IMR-90 (cell line): Measurements from ENCODE around the gene KRCC1. TPM values are rescaled to one million over a fixed set of nuclear protein-coding genes. Genes with fewer than 3 reads are reported as not detected.
"Not testable (repeated sequence)": the region's sequence is repeated elsewhere in the genome, so short reads cannot be mapped to it uniquely, and the experiment has no call there.

Source experiments
- ATAC-seq: fragments of 200-7000 bp; cut with Tn5 transposase; 2 replicates; pipeline ENCODE4 v1.9.1; 2020; ENCODE audit warnings: low read depth, mild to moderate bottlenecking, moderate library complexity
- BruUV-seq: library from RNA; stranded (reverse); fragments of 400-500 nt; replicated peaks from 2 replicates; lab custom pipeline; 2021; lab: Mats Ljungman, UMichigan
- CTCF ChIA-PET: fragments of 300-600 bp; formaldehyde crosslinking; extraction: SDS; loops from one replicate; lab custom pipeline; 2021; ENCODE audit warnings: antibody characterized with exemption; lab: Yijun Ruan, JAX
- POLR2A ChIA-PET: fragments of 300-600 bp; sonication (Branson Sonifier 250); formaldehyde crosslinking; loops from one replicate; lab custom pipeline; 2022; ENCODE audit warnings: antibody characterized with exemption; ENCODE audit not compliant: unreplicated experiment; lab: Charles Lee
- DNase-seq: peaks from one replicate; pipeline ENCODE4 v3.0.0; 2013
- H2AFZ ChIP-seq: replicated peaks from 2 replicates; pipeline ENCODE3; 2013; ENCODE audit warnings: low read length, mild to moderate bottlenecking; ENCODE audit not compliant: poor library complexity
- H2AK5ac ChIP-seq: 2 replicates; pipeline ENCODE4 v1.6.1; 2013; ENCODE audit warnings: low read depth, low read length, inconsistent platforms
- H2AK9ac ChIP-seq: replicated peaks from 2 replicates; pipeline ENCODE3; 2013; ENCODE audit warnings: mild to moderate bottlenecking, low read depth, low read length, moderate library complexity; ENCODE audit not compliant: poor library complexity
- H2BK120ac ChIP-seq: 2 replicates; pipeline ENCODE4 v1.6.1; 2013; ENCODE audit warnings: low read depth, low read length, inconsistent platforms
- H2BK15ac ChIP-seq: 3 replicates; pipeline ENCODE4 v1.6.1; 2013; ENCODE audit warnings: low read depth, low read length, inconsistent platforms
- H2BK20ac ChIP-seq: 2 replicates; pipeline ENCODE4 v1.6.1; 2013; ENCODE audit warnings: low read depth, mild to moderate bottlenecking, inconsistent platforms, low read length, moderate library complexity
- H2BK5ac ChIP-seq: 2 replicates; pipeline ENCODE4 v1.6.1; 2013; ENCODE audit warnings: mild to moderate bottlenecking, low read depth, low read length, inconsistent platforms; ENCODE audit not compliant: poor library complexity, severe bottlenecking
- H3K14ac ChIP-seq: replicated peaks from 2 replicates; pipeline ENCODE4 v1.6.1; 2013; ENCODE audit warnings: low read depth, low read length, inconsistent platforms
- H3K18ac ChIP-seq: 2 replicates; pipeline ENCODE4 v1.6.1; 2013; ENCODE audit warnings: low read depth, low read length, control low read depth
- H3K23ac ChIP-seq: 2 replicates; pipeline ENCODE4 v1.6.1; 2013; ENCODE audit warnings: low read depth, low read length, inconsistent platforms
- H3K27ac ChIP-seq: 2 replicates; pipeline ENCODE4 v1.5.1; 2013; ENCODE audit warnings: mild to moderate bottlenecking, control low read depth, low read length; ENCODE audit not compliant: insufficient read depth
- H3K27me3 ChIP-seq: 2 replicates; pipeline ENCODE4 v1.6.1; 2013; ENCODE audit warnings: low read length; ENCODE audit not compliant: control insufficient read depth, insufficient read depth
- H3K36me3 ChIP-seq: 2 replicates; pipeline ENCODE4 v1.6.1; 2013; ENCODE audit warnings: low read length, mixed read lengths; ENCODE audit not compliant: control insufficient read depth, insufficient read depth
- H3K4ac ChIP-seq: 2 replicates; pipeline ENCODE4 v1.6.1; 2013; ENCODE audit warnings: low read depth, low read length, inconsistent platforms
- H3K4me1 ChIP-seq: 2 replicates; pipeline ENCODE4 v1.6.1; 2013; ENCODE audit warnings: low read length, mixed read lengths; ENCODE audit not compliant: control insufficient read depth, insufficient read depth
- H3K4me2 ChIP-seq: 2 replicates; pipeline ENCODE4 v1.6.1; 2013; ENCODE audit warnings: low read depth, mild to moderate bottlenecking, control low read depth, low read length, moderate library complexity
- H3K4me3 ChIP-seq: 2 replicates; pipeline ENCODE4 v1.5.1; 2013; ENCODE audit warnings: low read depth, mild to moderate bottlenecking, control low read depth, low read length, moderate library complexity; ENCODE audit not compliant: insufficient read depth
- H3K56ac ChIP-seq: 2 replicates; pipeline ENCODE4 v1.6.1; 2013; ENCODE audit warnings: low read length, inconsistent platforms; ENCODE audit not compliant: insufficient read depth; ENCODE audit errors: extremely low read depth
- H3K79me1 ChIP-seq, 2 experiments: 2 replicates each; pipeline ENCODE4 v1.6.1; 2013; ENCODE audit warnings: low read length in 2 of 2, inconsistent platforms in 1 of 2, low read depth in 1 of 2
- H3K9ac ChIP-seq: 2 replicates; pipeline ENCODE4 v1.6.1; 2013; ENCODE audit warnings: low read depth, low read length, control low read depth
- H3K9me1 ChIP-seq: 2 replicates; pipeline ENCODE4 v1.6.1; 2013; ENCODE audit warnings: low read length, inconsistent platforms; ENCODE audit not compliant: insufficient read depth
- H3K9me3 ChIP-seq: 2 replicates; pipeline ENCODE4 v1.6.1; 2013; ENCODE audit warnings: low read length; ENCODE audit not compliant: control insufficient read depth, insufficient read depth
- H4K20me1 ChIP-seq: 2 replicates; pipeline ENCODE4 v1.6.1; 2013; ENCODE audit warnings: low read length, inconsistent platforms; ENCODE audit not compliant: insufficient read depth
- H4K5ac ChIP-seq: 2 replicates; pipeline ENCODE4 v1.6.1; 2013; ENCODE audit warnings: mild to moderate bottlenecking, low read depth, low read length, control low read depth
- H4K8ac ChIP-seq, 2 experiments: 2 replicates each; pipeline ENCODE4 v1.6.1; 2013; ENCODE audit warnings: low read depth in 2 of 2, low read length in 2 of 2, control low read depth in 1 of 2, inconsistent platforms in 1 of 2
- H4K91ac ChIP-seq: 2 replicates; pipeline ENCODE4 v1.6.1; 2013; ENCODE audit warnings: low read depth, low read length, inconsistent platforms; ENCODE audit not compliant: insufficient read depth
- WGBS, 2 experiments: methylation state at CpG; one replicate each; pipeline versions ENCODE4 v1.1.5 to v1.1.7; 2013; ENCODE audit warnings: missing lambda C conversion rate in 2 of 2; ENCODE audit not compliant: insufficient read length in 1 of 2; ENCODE audit errors: extremely low coverage in 2 of 2; 5-methylcytosine and 5-hydroxymethylcytosine counted together
- dilution Hi-C: fragments of 300-500 bp; cut with HindIII; formaldehyde crosslinking; loops from one replicate; pipeline ENCODE4 v1.14.3; 2018; ENCODE audit warnings: low sequenced_read_pairs; ENCODE audit not compliant: unreplicated experiment
- in situ Hi-C: fragments of 300-500 bp; cut with MboI; formaldehyde crosslinking; loops from 3 replicates; pipeline ENCODE4 v1.14.3; 2019; ENCODE audit warnings: low sequenced_read_pairs, inconsistent platforms, mixed read lengths
- intact Hi-C: fragments of 100-400 bp; cut with micrococcal nuclease; formaldehyde crosslinking; loops from 2 replicates; pipeline ENCODE4 v1.10.0; 2022
- polyA plus RNA-seq, 3 experiments: library from polyadenylated mRNA; depleted of rRNA; stranded (reverse); fragments of >200 nt; gene quantifications; 2 replicates each; pipeline ENCODE4 v1.2.3, GENCODE V29; 2012; ENCODE audit warnings: low replicate concordance in 1 of 3
- total RNA-seq: library from RNA; depleted of rRNA; stranded (reverse); fragments of >200 nt; gene quantifications from 2 replicates; pipeline ENCODE4 v1.2.3, GENCODE V29; 2012

Gene KRCC1
- total and polyA plus RNA-seq, 2 of the 4 experiments (the other 2 are of a cell fraction), result 14.3 to 16.5 TPM

- H3K27me3 ChIP-seq, H4K91ac ChIP-seq, H4K8ac ChIP-seq, H2BK20ac ChIP-seq, H3K18ac ChIP-seq, intact Hi-C loops, H3K4me2 ChIP-seq, H3K23ac ChIP-seq, dilution Hi-C loops, H3K9me1 ChIP-seq, H4K5ac ChIP-seq, H3K27ac ChIP-seq, H2AK5ac ChIP-seq, H3K79me1 ChIP-seq, H3K4me3 ChIP-seq, H2BK5ac ChIP-seq, H3K4ac ChIP-seq, H2BK15ac ChIP-seq, BruUV-seq, H2AK9ac ChIP-seq, ATAC-seq, DNase-seq, H4K20me1 ChIP-seq, H3K4me1 ChIP-seq, H3K56ac ChIP-seq, CTCF ChIA-PET, H2BK120ac ChIP-seq, H3K9ac ChIP-seq, H3K36me3 ChIP-seq, H3K14ac ChIP-seq, H3K9me3 ChIP-seq, POLR2A ChIA-PET, H2AFZ ChIP-seq: not testable (repeated sequence)
- in situ Hi-C loops, result loop anchor here (25.0 kb wide), 1 partner anchor 806 kb away; no protein-coding TSS in a partner anchor
- 84% methylated on average over 6 of the region's 11 CpGs; no CpG with 5 or more reads in 1 of the 2 experiments for WGBS, 2 experiments
These were observed 37.3 kb downstream of the KRCC1 start for GRCh38 chr2:88018077-88018805.

GRCh38 chr2:88017780-88018038 is 37.9 kb downstream of the KRCC1 start:
- H3K4ac ChIP-seq, ATAC-seq, H3K9me1 ChIP-seq, H2AK9ac ChIP-seq, DNase-seq, BruUV-seq, H3K23ac ChIP-seq, H3K4me2 ChIP-seq, H4K20me1 ChIP-seq, H3K9me3 ChIP-seq, H3K18ac ChIP-seq, H2AFZ ChIP-seq, H3K4me3 ChIP-seq, H2AK5ac ChIP-seq, H3K4me1 ChIP-seq, CTCF ChIA-PET, dilution Hi-C loops, H2BK20ac ChIP-seq, POLR2A ChIA-PET, H3K36me3 ChIP-seq, H2BK15ac ChIP-seq, H3K56ac ChIP-seq, H4K91ac ChIP-seq, H3K14ac ChIP-seq, H2BK120ac ChIP-seq, H3K9ac ChIP-seq, H3K79me1 ChIP-seq, H3K27me3 ChIP-seq, H4K5ac ChIP-seq, H3K27ac ChIP-seq, H2BK5ac ChIP-seq, H4K8ac ChIP-seq: not testable (repeated sequence)
- intact Hi-C loops, result loop anchor here (2.0 kb wide), 1 partner anchor 13 kb away; no protein-coding TSS in a partner anchor
- no CpG with 5 or more reads among the region's 2 CpGs for WGBS, 2 experiments
- in situ Hi-C loops, result loop anchor here (25.0 kb wide), 1 partner anchor 805 kb away; no protein-coding TSS in a partner anchor
